HEK293T (cell line): ENCODE data around the gene ANTXR1.

Experiments
- CTCF ChIA-PET: fragments of 350-600 bp; formaldehyde crosslinking; extraction: SDS; loops from one replicate; lab custom pipeline; 2021; ENCODE audit warnings: antibody characterized with exemption, inconsistent platforms; lab: Yijun Ruan, JAX
- POLR2A ChIA-PET: fragments of 350-600 bp; formaldehyde crosslinking; extraction: SDS; loops from one replicate; lab custom pipeline; 2020; ENCODE audit warnings: antibody characterized with exemption, inconsistent platforms; lab: Yijun Ruan, JAX
- DNase-seq: peaks from one replicate; pipeline ENCODE4 v3.0.0; 2012; ENCODE audit warnings: mixed read lengths; ENCODE audit errors: extremely low spot score
- ARNT ChIP-seq: fragments of 450-650 bp; IDR thresholded peaks from 2 replicates; pipeline ENCODE4 v1.6.1; 2017; ENCODE audit warnings: mild to moderate bottlenecking
- BHLHE40 ChIP-seq: fragments of 450-650 bp; IDR thresholded peaks from 2 replicates; pipeline ENCODE4 v1.6.1; 2016; ENCODE audit warnings: mild to moderate bottlenecking, moderate library complexity, borderline replicate concordance
- CTBP1 ChIP-seq: fragments of 450-650 bp; IDR thresholded peaks from 2 replicates; pipeline ENCODE4 v1.6.1; 2016; ENCODE audit warnings: borderline replicate concordance
- ELF4 ChIP-seq: fragments of 450-650 bp; IDR thresholded peaks from 2 replicates; pipeline ENCODE4 v1.6.1; 2017; ENCODE audit warnings: antibody characterized with exemption
- FOXA1 ChIP-seq: fragments of 450-650 bp; IDR thresholded peaks from 2 replicates; pipeline ENCODE4 v1.6.1; 2016; ENCODE audit warnings: mild to moderate bottlenecking
- FOXK2 ChIP-seq: fragments of 450-650 bp; IDR thresholded peaks from 2 replicates; pipeline ENCODE4 v1.6.1; 2016; ENCODE audit warnings: mild to moderate bottlenecking
- FOXM1 ChIP-seq: fragments of 450-650 bp; IDR thresholded peaks from 2 replicates; pipeline ENCODE4 v1.6.1; 2017; ENCODE audit warnings: mild to moderate bottlenecking, borderline replicate concordance
- HDGF ChIP-seq: fragments of 450-650 bp; IDR thresholded peaks from 2 replicates; pipeline ENCODE4 v1.6.1; 2017; ENCODE audit warnings: antibody characterized with exemption, borderline replicate concordance
- L3MBTL2 ChIP-seq: fragments of 450-650 bp; conservative IDR thresholded peaks from 2 replicates; pipeline ENCODE4 v1.6.1; 2016; ENCODE audit warnings: mild to moderate bottlenecking
- LEF1 ChIP-seq: fragments of 450-650 bp; IDR thresholded peaks from 2 replicates; pipeline ENCODE4 v1.6.1; 2017; ENCODE audit warnings: mild to moderate bottlenecking, borderline replicate concordance
- NFRKB ChIP-seq: fragments of 450-650 bp; IDR thresholded peaks from 2 replicates; pipeline ENCODE4 v1.6.1; 2016; ENCODE audit warnings: mild to moderate bottlenecking, moderate library complexity
- PKNOX1 ChIP-seq: fragments of 450-650 bp; IDR thresholded peaks from 2 replicates; pipeline ENCODE4 v1.6.1; 2016
- SP1 ChIP-seq: fragments of 450-650 bp; IDR thresholded peaks from 2 replicates; pipeline ENCODE4 v1.6.1; 2017
- SUZ12 ChIP-seq: fragments of 450-650 bp; IDR thresholded peaks from 2 replicates; pipeline ENCODE4 v1.6.1; 2016; ENCODE audit warnings: mild to moderate bottlenecking
- TARDBP ChIP-seq: fragments of 450-650 bp; IDR thresholded peaks from 2 replicates; pipeline ENCODE4 v1.6.1; 2016
- ZNF384 ChIP-seq: fragments of 450-650 bp; IDR thresholded peaks from 2 replicates; pipeline ENCODE4 v1.6.1; 2016

Gene ANTXR1

GRCh38 chr2:69089998-69090397 is 77.0 kb downstream of the ANTXR1 start:
- TF ChIP-seq FOXA1 (no peak), HDGF (no peak), FOXK2 (no peak), SUZ12 (no peak), BHLHE40 (no peak), CTBP1 (no peak), PKNOX1 (no peak), LEF1 (no peak), ZNF384 (no peak), ARNT (no peak), FOXM1 (no peak), L3MBTL2 (no peak), SP1 (no peak), ELF4 (no peak), TARDBP (no peak)
- ChIA-PET CTCF (no interaction called here), POLR2A (interaction anchor here (1.1 kb wide), 1 partner anchor 10 kb away, joined by 3 read pairs; no protein-coding TSS in a partner anchor)
- DNase-seq, result no peak

DNA sequence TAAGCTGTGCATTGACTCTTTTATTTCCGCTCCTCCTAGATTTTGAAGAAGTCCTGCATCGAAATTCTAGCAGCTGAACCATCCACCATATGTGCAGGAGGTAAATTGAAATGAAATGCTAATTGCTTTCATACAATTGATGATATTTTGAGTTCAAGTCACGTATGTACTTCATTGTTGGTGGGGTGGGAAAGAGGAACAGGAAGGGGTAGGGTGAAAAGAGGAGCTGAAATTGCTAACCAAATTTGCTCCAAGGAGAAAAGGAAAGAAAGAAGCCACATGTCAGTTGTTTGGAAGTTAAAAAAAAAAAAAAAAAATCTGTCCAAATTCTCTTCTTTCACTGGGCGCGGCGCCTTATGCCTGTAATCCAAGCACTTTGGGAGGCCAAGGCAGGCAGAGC is 77.8 kb downstream of the ANTXR1 start:
- CTCF ChIA-PET, result interaction anchor here (0.7 kb wide), 1 partner anchor 234 kb away, joined by 8 read pairs; no protein-coding TSS in a partner anchor
- TF ChIP-seq LEF1, result no peak
- no peak for TF ChIP-seq CTBP1
- POLR2A ChIA-PET, result interaction anchor here (1.1 kb wide), 1 partner anchor 11 kb away, joined by 3 read pairs; no protein-coding TSS in a partner anchor
- DNase-seq, result no peak

DNA sequence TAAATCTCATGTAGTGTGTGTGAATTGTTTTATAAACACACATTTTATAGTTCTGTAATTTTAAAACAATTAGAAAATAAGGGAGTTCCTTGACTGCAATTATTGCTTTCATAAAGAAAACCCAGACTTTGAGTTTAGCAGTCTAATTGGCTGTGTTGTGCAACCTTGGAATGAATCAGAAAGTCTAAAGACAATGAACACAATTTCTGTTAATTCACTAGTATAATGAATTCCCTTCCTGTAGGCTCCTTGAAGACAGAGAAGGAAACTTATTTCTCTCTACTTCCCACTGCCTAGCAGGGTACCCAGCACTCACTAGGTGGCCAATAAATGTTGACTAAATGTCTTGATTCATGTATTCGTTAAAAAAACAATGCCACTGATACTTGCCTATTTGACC is 79.9 kb downstream of the ANTXR1 start:
- TF ChIP-seq ZNF384, result no peak
- TF ChIP-seq NFRKB, result no peak
- ChIA-PET POLR2A (no interaction called here), CTCF (no interaction called here)
- no peak for DNase-seq

DNA sequence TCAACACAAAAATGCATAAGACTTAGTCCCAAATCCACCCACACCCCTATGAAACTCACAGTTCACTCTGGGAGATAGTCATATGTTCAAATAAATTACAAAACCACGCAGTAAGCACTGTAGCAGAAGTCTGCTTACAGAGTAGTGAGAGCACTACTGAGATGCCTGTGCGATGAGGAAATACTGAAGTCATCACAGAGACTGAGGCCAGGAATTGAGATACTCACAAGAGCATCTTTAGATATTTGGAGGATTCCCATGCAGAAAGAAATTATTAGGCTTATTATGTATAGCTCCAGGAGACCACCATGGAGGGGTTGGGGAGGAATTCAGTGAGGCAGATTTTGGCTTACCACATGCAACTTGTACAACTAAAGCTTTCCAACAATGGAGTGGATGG is 82.3 kb downstream of the ANTXR1 start:
- DNase-seq, result no peak
- TF ChIP-seq SP1, result no peak
- no peak for TF ChIP-seq HDGF
- no peak for TF ChIP-seq NFRKB
- no peak for TF ChIP-seq ARNT
- TF ChIP-seq FOXK2, result no peak
- no peak for TF ChIP-seq FOXA1
- no peak for TF ChIP-seq ELF4
- no peak for TF ChIP-seq ZNF384
- TF ChIP-seq SUZ12, result no peak
- no peak for TF ChIP-seq TARDBP
- no peak for TF ChIP-seq L3MBTL2
- TF ChIP-seq BHLHE40, result no peak
- TF ChIP-seq PKNOX1, result no peak
- no peak for TF ChIP-seq LEF1
- TF ChIP-seq CTBP1, result no peak
- no peak for TF ChIP-seq FOXM1
- ChIA-PET CTCF (no interaction called here), POLR2A (no interaction called here)

- no peak for DNase-seq
- ChIA-PET CTCF (no interaction called here), POLR2A (no interaction called here)
- TF ChIP-seq SUZ12 (no peak), SP1 (no peak), NFRKB (no peak), FOXA1 (no peak), CTBP1 (no peak), ELF4 (no peak), HDGF (no peak)
Observed at GRCh38 chr2:69096326-69097095, 83.5 kb downstream of the ANTXR1 start.

DNA sequence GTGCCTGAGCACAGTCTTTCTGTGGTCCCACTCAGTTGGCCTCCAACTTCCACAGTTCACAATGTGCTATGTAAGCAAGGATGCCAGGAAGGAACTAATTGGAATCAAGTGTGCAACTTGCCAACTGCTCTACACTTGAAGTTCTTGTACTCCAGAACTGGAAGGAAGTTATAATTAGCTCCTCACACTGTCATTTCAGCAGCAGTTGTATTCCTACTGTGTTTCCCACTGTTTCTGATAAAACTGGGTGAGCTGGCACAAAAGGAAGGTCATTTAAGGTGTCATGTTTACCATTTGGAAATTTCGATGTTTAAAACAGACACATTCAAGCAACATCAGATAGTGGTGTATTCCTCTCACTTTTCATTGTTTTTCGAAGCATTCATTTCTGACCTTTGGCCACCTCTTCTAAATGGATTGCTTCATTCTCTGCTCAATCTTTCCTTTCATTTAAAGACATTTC is 84.2 kb downstream of the ANTXR1 start:
- ChIA-PET POLR2A (no interaction called here), CTCF (no interaction called here)

GRCh38 chr2:69097891-69098655 is 85.1 kb downstream of the ANTXR1 start:
- POLR2A ChIA-PET, result no interaction called here
- DNase-seq, result no peak
- TF ChIP-seq BHLHE40 (no peak), NFRKB (no peak), ELF4 (no peak), PKNOX1 (no peak), HDGF (no peak), FOXK2 (no peak), FOXM1 (no peak), FOXA1 (no peak), LEF1 (no peak), L3MBTL2 (no peak), ZNF384 (no peak), TARDBP (no peak), SUZ12 (no peak), SP1 (no peak), ARNT (no peak)
- CTCF ChIA-PET, result no interaction called here

More for the DNA sequence above, 84.2 kb downstream of the ANTXR1 start:
- no peak for TF ChIP-seq NFRKB
- no peak for DNase-seq
